Heart right ventricle (tissue), 16 donors: ENCODE data around the gene METTL22. TPM values are rescaled to one million over a fixed set of nuclear protein-coding genes. Genes with fewer than 3 reads are reported as not detected.

ENCODE experiments used
- ATAC-seq, 8 donors: fragments of 200-7000 bp; cut with Tn5 transposase; one replicate each; pipeline ENCODE4 v1.9.1; 2020; ENCODE audit warnings: mild to moderate bottlenecking in 8 of 8, moderate library complexity in 8 of 8, moderate number of reproducible peaks in 1 of 8
- DNase-seq, 2 donors: peaks; one replicate each; pipeline ENCODE4 v3.0.0-alpha.2; 2020
- H3K27ac ChIP-seq, 10 donors: fragments of 200-600 bp; sonication (generic) in 2 of 10; one replicate each; pipeline versions ENCODE4 v1.5.0 to v1.8.0; 2020 to 2022; ENCODE audit warnings: mild to moderate bottlenecking in 3 of 10
- H3K27me3 ChIP-seq, 7 donors: fragments of 200-600 bp; one replicate each; pipeline ENCODE4 v1.8.0; 2021 to 2022; ENCODE audit warnings: mild to moderate bottlenecking in 2 of 7
- H3K36me3 ChIP-seq, 9 donors: fragments of 200-600 bp; sonication (generic) in 1 of 9; one replicate each; pipeline versions ENCODE4 v1.5.0 to v1.8.0; 2020 to 2022; ENCODE audit warnings: mild to moderate bottlenecking in 2 of 9
- H3K4me1 ChIP-seq, 9 donors: fragments of 200-600 bp; sonication (generic) in 1 of 9; one replicate each; pipeline versions ENCODE4 v1.5.0 to v1.8.0; 2020 to 2022; ENCODE audit warnings: mild to moderate bottlenecking in 4 of 9
- H3K4me3 ChIP-seq, 10 donors: fragments of 200-600 bp; sonication (generic) in 2 of 10; one replicate each; pipeline versions ENCODE4 v1.5.0 to v1.8.0; 2020 to 2022; ENCODE audit warnings: mild to moderate bottlenecking in 7 of 10, moderate library complexity in 2 of 10
- H3K9me3 ChIP-seq, 11 donors: fragments of 200-600 bp in 10 of 11; sonication (generic) in 2 of 11; one replicate each; pipeline versions ENCODE4 v1.5.0 to v1.8.0; 2013 to 2022; ENCODE audit warnings: mild to moderate bottlenecking in 2 of 11, control low read depth in 1 of 11, moderate library complexity in 1 of 11
- CTCF ChIP-seq, 9 donors: fragments of 200-600 bp; sonication (generic) in 2 of 9; IDR thresholded peaks; one replicate each; pipeline versions ENCODE4 v1.5.0 to v1.8.0; 2021 to 2022; ENCODE audit warnings: antibody characterized with exemption in 9 of 9, mild to moderate bottlenecking in 5 of 9, moderate library complexity in 1 of 9
- WGBS, 2 donors: extraction: QIAGEN DNeasy Blood & Tissue Kit; methylation state at CpG; one replicate each; pipeline ENCODE4 v1.1.7; 2013; ENCODE audit warnings: inconsistent platforms in 1 of 2; 5-methylcytosine and 5-hydroxymethylcytosine counted together
- intact Hi-C, 10 donors: fragments of 100-400 bp; cut with DNase I; formaldehyde crosslinking; loops; one replicate each; pipeline versions ENCODE4 v1.11.1 to v1.14.2; 2022
- polyA plus RNA-seq, 2 donors: library from polyadenylated mRNA; stranded (reverse); fragments of 200-250 nt; gene quantifications; one replicate each; pipeline ENCODE4 v1.2.3, GENCODE V29; 2013
- total RNA-seq, 10 donors: library from RNA; stranded (reverse); fragmentation: NEBNext Ultra II Directional in 3 of 10; extraction: Animal tissue kit (Norgen Biotek cat#: 25700) in 3 of 10; gene quantifications; one replicate each; pipeline versions ENCODE4 v1.2.1 to v1.2.4, GENCODE V29; 2021 to 2023
- donor health status: Arrhythmogenic right ventricular cardiomyopathy.
- donor health status: ischemic (EF 13 %, LVEDD 7.1; RV severe dilation, severe dysfunction).
- donor health status: healthy with polysubstance abuse.
- donor health status: DM: no; HTN: yes; CAD: no.
- donor health status: DM: no; HTN: no; CAD: no.
- donor health status: ischemic (EF 25% LVEDD 6.9; RV normal size, moderate dysfunction).
- donor health status: ischemic (EF 25% LVEDD 5.7; RV mildly dilated, moderate dysfunction).
- donor health status: healthy.
- donor health status: DM: yes; HTN: yes; CAD: no.
- donor health status: Ischemic cardiomyopathy.
- donor health status: ischemic (EF 35%, LVEDD 5.7; RV mildly dilated, moderate dysfunction).
- donor health status: nonischemic (EF 11% LVEDD 7.7; RV severe dilation, severe dysfunction).
- donor health status: DM: yes; HTN: yes; CAD: no.
- donor health status: PGD.
- donor health status: ischemic (EF 29% LVEDD 5.4; RV normal size, mild dysfunction).
- donor health status: nonischemic (EF 23%, LVEDD 6.1; RV moderate dilation, normal function).

METTL22 gene
- total and polyA plus RNA-seq, 12 donors: 23.5 to 64.5 (median 34.2) TPM

GRCh38 chr16:8623634-8624033 lies 2.1 kb downstream of the METTL22 start:
- Histone ChIP-seq H3K4me3 (no peak overlapping the region), H3K9me3 (no peaks in the 10 kb centered on the region), H3K36me3 (peaks cover 0 to 48% (median 30%) of the 10 kb centered on the region in 9 donors), H3K27ac (no peak overlapping the region), H3K27me3 (no peaks in the 10 kb centered on the region), H3K4me1 (peaks cover 0 to 24% (median 19%) of the 10 kb centered on the region in 9 donors)
- intact Hi-C loops: loop anchor here in 2 of 10 donors (5.0 kb wide), 2 partner anchors 51 to 56 kb away; no protein-coding TSS in a partner anchor
- ATAC-seq: no peak
- DNase-seq: no peak
- no peak for TF ChIP-seq CTCF (IDR thresholded peaks at IDR 0.05)

GRCh38 chr16:8625491-8626087 lies 4.1 kb downstream of the METTL22 start:
- Histone ChIP-seq H3K27ac (no peak overlapping the region), H3K4me3 (no peak overlapping the region), H3K36me3 (peaks cover 0 to 68% (median 48%) of the 10 kb centered on the region in 9 donors), H3K9me3 (no peaks in the 10 kb centered on the region), H3K4me1 (peaks cover 0 to 24% (median 18%) of the 10 kb centered on the region in 9 donors), H3K27me3 (no peaks in the 10 kb centered on the region)
- ATAC-seq (no peak), DNase-seq (no peak)
- TF ChIP-seq CTCF (IDR thresholded peaks at IDR 0.05): no peak
- WGBS, 2 donors: 92 to 95% methylated on average over 10 of the region's 10 CpGs
- intact Hi-C loops: no loop called here

GRCh38 chr16:8626946-8627345 lies 5.4 kb downstream of the METTL22 start:
- Histone ChIP-seq H3K4me1 (peaks cover 0 to 28% (median 19%) of the 10 kb centered on the region in 9 donors), H3K4me3 (no peak overlapping the region), H3K36me3 (peaks cover 0 to 82% (median 54%) of the 10 kb centered on the region in 9 donors), H3K9me3 (no peaks in the 10 kb centered on the region), H3K27me3 (no peaks in the 10 kb centered on the region), H3K27ac (no peak overlapping the region)
- intact Hi-C loops: no loop called here
- WGBS, 2 donors: 84 to 86% methylated on average over 8 of the region's 8 CpGs
- no peak for ATAC-seq
- no peak for TF ChIP-seq CTCF (IDR thresholded peaks at IDR 0.05)
- DNase-seq: no peak

- ATAC-seq (no peak), DNase-seq (no peak)
- Histone ChIP-seq H3K9me3 (no peaks in the 10 kb centered on the region), H3K36me3 (peaks cover 0 to 87% (median 54%) of the 10 kb centered on the region in 9 donors), H3K27me3 (no peaks in the 10 kb centered on the region), H3K4me3 (no peak overlapping the region), H3K27ac (no peak overlapping the region), H3K4me1 (peaks cover 0 to 26% (median 15%) of the 10 kb centered on the region in 9 donors)
- 78 to 85% methylated on average over 4 of the region's 4 CpGs for WGBS, 2 donors
- intact Hi-C loops: no loop called here
- TF ChIP-seq CTCF (IDR thresholded peaks at IDR 0.05): no peak
Measured at GRCh38 chr16:8627456-8627855, 6.0 kb downstream of the METTL22 start.
